Superior temporal gyrus (tissue), 1 donor: ENCODE results near the gene ADAMTSL4.
"Not testable (repeated sequence)": the region's sequence is repeated elsewhere in the genome, so short reads cannot be mapped to it uniquely, and the experiment has no call there.

ENCODE experiments used
- DNase-seq: peaks from one replicate; pipeline ENCODE4 v3.0.0-alpha.2; 2016; ENCODE audit errors: extremely low spot score

Gene ADAMTSL4

DNA sequence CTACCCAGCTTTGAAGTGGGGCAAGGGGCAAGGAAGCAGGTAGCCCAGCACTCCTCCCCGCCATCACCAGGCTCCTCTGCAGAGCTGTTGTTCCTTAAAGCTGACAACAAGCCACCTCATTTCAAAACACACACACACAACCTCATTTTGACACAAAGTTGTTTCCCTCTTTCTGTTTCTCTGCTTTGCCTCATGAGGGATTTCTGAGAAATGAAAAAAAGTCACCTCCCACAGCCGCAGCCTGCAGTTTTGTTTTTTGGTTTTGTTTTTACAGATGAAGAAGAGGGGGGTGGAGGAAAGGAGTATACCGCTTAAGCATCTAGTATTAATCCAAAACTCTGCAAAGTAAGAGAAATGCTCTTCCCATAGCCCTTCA lies 18.1 kb downstream of the ADAMTSL4 start:
- DNase-seq = no peak

DNA sequence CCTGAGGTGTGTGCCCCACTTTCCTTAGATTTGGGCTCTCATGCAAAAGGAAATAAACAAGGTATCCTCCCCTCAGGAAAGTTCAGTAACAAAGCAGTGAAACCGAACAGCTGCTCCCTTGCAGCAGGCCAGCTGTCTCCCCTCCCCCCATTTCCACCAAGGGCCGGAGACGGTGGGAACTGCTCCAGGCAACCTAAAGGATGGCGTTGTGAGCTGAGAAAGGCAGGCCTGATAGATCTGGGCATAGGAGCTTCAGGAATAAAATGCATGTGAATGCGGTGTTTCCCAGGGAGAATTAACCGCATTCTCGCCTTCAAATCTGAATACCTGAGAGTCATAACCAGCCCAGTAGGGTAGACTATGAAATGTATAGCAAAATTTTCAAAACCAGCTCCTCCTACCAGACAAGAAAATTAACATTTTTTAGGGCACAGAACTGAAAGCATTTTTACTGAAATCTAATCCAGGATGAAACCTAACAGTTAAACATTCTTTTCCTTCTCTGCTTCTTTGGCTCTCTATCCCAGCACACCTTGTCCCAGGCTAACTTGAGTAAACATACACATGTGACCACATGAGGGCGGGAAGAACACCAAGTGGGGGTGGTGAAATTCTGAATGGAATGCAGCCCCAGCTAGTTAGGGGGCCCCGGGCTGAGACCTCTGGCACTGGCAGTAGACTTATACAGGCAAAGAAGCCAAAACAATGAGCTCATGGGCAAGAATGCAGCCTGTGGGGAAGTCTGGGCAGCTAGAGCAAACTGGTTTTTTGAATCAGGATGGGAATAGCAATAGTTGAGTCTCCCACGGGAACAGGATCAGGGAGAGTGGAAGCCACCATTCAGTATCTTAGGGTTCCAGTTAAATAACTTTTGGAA lies 18.7 kb downstream of the ADAMTSL4 start:
- peak; percentile 50 for DNase-seq

DNA sequence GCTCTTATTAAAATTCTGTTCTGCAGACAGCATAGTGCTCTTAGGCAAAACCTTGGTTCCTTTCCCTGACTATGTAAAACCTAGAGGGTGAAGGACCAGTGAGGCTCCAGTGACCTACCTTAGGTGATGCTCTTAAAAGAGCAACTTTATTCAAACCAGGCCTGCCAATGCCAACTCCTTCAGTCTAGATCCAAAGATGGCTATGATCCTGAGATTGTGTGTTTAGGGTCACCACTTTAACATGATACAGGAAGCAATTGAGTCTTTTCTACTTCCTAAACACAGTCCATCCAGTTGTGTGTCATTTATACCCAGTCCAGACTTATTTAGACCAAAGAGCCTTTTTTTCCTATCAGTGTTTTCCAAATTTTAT lies 19.4 kb downstream of the ADAMTSL4 start:
- no peak for DNase-seq

DNA sequence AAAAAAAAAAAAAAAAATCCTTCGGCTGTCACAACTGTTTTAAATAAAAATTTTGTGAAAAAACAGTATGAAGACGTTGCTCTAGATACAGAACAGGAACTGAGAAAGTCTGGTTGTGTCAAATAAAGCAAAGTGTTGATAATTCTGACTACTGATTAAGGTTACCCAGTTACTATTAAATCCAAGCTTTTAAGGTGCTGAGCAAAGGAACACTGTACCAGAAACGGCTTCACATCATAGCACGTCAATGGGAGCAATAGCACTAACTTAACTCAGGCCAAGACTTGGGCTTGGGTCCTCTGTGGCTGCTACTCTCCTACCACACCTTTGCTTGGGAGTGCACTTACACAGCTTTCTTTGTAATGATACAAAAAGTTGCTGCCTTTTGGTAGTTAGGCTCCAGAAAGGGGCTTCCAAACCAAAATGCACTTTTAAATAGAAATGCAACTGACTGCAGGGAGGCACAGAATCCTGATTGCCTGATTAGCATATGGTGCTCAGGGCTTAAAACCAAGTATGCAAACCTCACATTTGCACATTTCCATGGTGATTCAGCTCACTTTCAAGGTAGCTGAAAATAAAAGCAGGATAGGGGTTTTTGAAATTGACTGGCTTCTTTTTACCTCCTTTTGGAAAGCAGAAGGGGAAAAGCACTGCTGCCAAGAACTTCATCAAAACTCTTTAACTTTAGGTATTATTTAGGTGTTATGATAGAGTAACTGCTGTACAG lies 23.9 kb downstream of the ADAMTSL4 start:
- no peak for DNase-seq

DNA sequence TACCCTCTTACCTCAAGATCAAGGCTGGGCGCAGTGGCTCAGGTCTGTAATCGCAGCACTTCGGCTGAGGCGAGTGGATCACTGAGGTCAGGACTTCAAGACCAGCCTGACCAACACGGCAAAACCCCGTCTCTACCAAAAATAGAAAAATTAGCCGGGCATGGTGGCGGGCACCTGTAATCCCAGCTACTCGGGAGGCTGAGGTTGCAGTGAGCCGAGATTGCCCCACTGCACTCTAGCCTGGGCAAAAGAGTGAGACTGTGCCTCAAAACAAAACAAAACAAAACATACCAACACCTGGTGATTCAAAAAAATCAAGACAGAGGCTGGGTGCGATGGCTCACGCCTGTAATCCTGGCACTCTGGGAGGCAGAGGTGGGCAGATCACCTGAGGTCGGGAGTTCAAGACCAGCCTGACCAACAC lies 24.5 kb downstream of the ADAMTSL4 start:
- DNase-seq = not testable (repeated sequence)

DNA sequence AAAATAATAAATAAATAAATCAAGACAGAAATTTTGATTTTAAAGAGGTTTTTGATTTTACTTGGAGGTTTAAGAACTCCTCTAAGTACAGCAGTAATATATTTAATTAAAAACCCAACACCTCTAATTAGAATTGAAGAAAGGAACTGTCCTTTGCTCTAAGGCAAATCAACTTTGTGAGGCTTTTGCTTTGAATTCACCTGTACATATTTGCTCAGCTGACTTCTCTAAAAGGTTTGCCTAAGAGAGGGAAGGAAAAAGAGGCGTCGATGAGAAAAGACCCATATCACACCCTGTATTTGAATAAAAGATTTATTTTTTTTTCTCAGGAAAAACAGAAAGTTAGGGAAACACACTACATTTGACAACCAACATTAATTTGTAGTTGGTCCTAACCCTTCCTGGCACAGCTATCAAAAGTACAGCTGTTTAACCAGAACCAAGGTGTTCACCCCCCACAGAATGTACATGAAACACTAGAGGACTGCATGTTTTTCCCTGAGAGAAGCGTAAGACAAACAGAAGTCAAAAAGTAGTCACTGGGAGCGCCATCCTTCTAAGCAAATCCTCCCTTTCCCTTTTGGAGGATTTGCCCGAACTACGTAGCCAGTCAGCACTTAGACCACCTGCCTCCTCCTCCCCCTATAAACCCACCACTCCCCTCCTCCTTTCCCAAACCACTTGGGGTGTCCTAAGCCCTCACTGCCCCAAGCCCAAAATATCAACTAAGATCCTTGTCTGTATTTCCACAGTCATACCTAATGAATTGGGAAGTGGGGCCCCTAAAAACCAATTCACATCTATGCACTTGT lies 25.3 kb downstream of the ADAMTSL4 start:
- no peak for DNase-seq

DNA sequence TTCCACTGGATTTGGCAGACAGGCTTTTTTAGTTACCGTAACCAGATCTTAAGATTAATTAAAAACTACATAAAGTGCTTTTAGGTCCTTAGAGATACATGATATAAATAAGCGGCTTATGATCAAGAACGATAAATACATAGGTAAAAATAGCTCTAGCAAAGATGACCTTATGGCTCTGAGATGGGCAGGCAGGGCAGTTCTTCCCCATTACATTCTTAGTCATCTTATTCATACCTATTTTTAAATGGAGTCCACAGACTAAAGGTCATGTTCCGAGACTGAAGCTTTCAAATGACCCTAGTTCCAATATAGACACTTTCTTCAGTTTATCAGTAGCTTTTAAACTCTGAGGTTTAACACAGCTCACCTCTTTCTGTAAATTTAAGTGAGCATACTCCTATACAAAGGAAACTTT lies 25.9 kb downstream of the ADAMTSL4 start:
- DNase-seq = no peak

DNA sequence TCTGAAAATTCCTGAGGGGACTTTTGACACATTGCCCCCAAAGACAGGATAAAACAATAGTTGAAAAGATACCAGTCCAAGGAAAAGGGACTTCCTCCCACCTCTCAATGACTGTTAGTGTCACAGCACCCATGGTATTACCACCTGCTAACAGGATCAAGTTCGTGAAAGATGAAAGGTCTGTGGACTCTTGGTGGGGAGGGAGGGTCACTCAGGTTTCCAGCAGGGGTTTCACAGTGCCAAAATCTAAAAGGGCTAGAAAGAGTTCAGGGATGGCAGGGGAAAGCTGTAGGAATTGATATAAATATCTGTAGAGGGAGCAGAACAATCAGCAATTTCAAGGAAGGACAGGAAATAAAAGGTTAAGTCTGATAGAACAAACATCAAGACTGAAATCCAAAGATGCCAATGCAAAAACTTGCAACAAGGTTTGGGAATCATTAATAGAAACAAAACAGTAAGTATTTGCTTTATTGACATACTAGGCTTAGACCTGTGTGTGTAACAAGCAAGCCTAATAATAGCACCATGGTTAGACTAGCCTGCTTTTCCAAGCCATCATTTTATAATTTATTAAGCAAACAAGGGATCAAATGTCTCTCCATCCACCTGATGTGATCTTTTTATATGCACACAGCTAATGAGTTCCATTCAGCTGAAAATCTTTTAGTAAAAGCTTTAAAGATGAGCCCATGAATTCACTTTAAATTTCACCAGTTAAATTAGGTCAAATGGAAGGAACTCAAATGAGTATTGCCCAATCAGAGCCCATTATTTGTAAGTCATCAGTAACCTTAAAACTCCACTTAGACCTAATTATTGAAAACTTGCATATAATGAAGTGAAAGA lies 26.5 kb downstream of the ADAMTSL4 start:
- DNase-seq = no peak

DNA sequence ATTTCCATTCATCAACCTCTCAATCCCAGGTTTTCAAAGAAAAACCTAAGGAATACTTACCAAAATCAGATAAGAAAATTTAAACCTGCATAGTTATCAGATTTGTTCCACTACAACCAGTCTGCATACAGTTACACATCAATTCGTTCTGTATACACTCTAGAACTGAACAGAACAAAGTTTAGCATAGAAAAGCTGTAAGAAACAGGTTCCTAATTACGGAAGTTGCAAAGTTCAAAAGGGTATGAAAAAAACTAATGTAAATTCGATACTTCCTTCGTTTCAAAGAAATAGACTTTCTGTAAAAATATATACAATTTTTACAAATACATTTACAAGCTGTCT lies 27.1 kb downstream of the ADAMTSL4 start:
- no peak for DNase-seq

DNA sequence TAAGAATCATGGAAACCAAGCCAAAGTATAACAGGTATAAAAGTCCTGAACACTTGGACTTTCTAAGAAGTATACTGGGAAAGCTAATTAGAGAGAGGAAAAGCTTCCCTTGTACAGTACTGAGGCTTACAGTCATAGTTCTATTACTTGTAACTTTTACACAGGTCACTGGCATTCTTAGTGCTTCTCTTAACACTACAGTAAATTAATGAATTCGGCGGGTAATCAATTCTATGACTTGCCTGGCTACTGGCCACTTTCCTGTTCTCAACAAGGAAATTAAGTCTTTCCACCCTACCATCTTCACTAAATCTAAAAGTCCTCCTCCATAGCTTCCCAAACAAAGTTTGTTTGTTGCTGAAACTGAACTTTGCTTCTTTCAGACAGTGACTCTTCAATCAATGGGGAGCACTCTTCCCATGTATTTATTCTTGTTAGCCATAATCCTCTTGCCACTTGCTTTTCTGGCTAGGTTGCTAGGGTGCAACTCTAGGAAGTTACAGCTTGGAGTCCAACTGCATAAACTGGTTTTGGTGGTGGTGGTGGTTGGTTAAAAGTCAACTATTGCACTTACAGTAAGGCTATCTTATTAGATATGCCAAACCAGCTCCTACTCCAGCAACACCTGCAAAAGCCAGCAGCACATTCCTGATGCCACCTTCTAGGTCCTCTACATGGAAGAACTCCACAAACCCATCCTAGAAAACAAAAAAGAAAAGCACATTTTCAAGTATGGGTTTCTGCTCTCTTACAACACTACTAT lies 27.8 kb downstream of the ADAMTSL4 start:
- no peak for DNase-seq

DNA sequence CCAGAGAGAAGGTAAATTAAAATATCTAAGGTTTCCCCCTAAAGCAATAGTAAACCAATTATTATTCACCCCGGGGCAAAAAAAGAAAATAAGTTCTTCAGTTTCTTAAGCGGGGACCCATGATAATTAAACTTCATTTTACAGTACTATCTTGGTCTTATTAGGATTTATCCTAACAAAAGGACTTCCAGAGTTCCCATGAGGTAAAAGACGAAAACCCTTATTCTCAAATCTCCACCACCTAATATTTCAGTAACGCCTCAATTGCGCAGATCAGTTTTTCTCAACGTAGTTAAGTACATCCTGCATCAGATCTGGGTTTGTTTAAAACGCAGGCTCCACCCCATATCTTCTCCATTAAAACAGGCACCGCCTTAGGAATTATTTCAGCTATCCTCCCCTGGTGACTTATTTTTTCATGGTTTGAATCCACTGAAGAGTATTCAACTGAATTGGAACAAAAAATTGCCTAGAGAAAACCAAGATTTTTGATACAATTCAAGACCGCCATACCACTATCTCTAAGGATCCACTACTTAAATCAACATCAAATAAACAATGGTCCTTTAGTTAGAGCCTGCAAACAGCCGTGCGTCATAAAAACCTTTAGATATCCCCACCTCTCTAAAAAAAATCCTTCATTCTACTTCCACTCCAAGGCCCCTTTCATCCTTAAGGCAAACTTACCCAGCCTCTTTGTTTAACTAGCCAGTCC lies 28.5 kb downstream of the ADAMTSL4 start:
- no peak for DNase-seq

DNA sequence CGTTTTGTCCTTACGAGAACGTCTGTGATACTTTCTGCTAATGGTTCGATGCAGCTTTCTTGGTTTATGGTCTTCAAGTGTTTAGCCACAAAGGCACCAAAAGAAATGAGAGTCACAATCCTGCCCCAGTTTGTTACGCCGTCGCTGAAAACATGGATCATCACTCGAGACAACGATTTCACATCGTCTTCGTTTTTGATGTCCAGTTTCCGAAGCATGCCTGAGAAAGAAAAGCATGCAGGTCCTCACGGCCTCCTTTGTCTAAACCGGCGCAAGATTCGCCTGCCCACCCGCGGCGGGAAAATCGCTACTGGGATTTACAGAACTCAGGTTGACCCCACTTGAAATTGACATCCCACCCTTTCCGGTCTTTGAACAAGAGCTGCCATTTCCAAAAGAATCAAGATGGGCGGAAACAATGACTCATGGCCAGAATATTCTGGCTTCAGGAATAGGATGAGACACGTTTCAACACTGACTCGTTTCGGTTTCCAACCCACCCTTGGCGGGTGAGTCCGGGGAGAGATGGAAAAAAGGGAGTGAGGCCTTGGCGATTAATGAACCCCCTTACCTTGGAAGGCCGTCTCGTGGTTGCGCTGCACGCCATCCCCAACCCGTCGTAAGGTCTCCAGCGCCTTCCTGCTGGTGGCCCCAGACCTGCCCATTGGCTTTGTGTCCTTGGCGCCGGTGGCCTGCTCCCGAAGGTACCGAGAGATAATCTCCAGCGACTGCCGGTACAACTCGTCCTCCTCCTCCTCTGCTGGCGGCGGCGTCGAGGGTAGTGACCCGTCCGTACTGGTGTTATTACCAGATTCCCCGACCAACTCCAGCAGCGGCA lies 29.3 kb downstream of the ADAMTSL4 start:
- peak; percentile 58 for DNase-seq

DNA sequence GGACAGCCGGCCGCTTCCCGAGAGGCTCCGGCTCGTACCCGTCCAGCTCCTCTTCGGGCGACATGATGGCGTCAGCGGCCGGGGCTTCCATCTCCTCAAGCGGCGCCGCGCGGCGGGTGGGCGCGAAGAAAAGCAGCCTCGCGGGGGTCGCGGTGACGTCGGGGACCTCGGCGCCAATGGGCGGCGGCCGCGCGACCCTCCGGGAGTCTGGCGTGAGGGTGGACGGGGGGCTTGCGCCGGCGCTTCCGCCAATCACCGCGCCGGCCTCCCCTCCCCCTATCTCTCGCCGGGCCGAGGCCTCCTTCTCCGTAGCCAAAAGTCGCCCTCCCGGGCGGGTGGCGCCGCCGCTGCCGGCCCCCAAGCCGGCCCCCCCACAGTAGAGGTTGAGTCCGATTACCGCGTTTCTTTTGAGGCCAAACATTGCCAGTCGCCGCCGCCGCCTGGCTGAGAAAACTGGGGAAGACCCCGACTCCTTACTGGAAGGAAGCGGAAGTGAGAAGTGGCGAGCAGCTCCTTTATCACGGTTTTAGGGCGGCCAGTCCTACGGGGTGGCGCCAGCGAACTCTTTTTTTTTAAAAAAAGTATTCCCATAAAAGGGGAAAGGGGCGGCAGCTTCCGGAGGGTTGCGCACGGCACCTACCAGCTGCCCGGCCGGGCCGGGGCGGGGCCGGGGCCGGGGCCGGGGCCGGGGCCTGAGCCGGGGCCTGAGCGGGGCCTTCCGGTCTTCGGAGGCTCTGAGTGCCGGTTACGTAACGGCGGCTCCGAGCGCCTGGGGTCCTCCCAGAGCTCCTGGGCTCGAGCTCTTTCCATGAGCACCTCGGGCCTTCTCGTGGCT lies 30.1 kb downstream of the ADAMTSL4 start, which contains the start of gene MCL1:
MCL1 (minus strand) TSS at position 501 of the 835 bp plus-strand sequence; CDS start at position 421, 80 bp downstream.
- peak; percentile 97 for DNase-seq

DNA sequence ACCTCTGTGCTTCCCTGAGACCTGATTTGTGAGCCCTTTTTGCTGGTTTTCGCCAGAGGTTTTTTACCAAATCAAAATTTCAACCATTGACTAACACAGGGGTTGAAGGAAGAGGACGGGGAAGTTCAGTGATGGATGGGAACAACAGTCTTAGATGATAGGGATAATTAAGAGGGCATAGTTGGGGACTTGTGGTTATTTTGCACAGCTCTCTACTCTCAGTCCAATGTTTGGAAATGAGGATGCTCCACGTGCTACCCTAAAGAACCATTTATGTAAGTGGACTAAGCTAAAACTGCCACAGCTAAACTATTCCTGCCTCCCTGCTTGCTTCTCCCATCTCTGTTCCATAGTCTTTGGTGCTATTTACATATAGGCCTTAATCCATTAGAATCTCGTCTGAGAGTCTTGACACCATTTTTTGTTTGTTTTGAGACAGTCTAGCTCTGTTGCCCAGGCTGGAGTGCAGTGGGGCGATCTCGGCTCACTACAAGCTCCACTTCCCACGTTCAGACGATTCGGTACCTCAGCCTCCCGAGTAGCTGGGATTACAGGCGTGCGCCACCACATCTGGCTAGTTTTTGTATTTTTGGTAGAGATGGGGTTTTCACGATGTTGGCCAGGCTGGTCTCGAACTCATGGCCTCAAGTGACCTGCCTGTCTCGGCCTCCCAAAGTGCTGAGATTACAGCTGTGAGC lies 30.9 kb downstream of the ADAMTSL4 start:
- DNase-seq = no peak

DNA sequence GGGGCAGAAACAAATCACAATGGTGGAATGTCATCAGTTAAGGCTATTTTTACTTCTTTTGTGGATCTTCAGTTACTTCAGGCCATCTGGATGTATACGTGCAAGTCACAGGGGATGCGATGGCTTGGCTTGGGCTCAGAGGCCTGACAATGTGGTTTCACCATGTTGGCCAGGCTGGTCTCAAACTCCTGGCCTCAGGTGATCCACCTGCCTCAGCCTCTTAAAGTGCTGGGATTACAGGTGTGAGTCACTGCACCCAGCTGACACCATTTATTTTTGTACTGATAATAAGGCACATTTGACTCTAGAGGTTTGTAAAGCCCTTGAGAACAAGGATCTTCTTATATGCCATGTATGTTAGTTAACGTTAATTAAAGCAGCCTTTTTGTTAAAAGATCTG lies 31.8 kb downstream of the ADAMTSL4 start:
- not testable (repeated sequence) for DNase-seq

DNA sequence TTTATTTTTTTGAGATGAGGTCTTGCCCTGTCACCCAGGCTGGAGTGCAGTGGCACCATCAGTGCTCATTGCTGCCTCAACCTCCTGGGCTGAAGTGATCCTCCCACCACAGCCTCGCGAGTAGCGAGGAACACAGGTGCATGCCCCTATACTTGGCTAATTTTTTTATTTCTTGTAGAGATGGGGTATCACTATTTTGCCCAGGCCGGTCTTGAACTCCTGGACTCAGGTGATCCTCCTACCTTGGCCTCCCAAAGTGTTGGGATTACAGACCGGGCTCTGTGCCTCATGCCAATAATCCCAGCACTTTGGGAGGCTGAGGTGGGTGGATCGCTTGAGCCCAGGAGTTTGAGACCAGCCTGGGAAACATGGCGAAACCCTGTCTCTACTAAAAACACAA lies 32.2 kb downstream of the ADAMTSL4 start:
- not testable (repeated sequence) for DNase-seq

DNA sequence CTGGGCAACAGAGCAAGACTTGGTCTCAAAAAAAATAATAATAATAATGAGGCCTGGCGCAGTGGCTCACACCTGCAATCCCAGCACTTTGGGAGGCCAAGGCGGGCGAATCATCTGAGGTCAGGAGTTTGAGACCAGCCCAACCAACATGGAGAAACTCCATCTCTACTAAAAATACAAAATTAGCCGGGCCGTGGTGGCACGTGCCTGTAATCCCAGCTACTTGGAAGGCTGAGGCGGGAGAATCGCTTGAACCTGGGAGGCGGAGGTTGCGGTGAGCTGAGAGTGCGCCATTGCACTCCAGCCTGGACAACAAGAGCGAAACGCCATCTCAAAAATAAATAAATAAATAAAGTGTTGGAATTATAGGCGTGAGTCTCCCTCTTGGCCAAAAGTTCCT lies 32.8 kb downstream of the ADAMTSL4 start:
- not testable (repeated sequence) for DNase-seq
